Measurements from ENCODE around the gene NECTIN4.

GRCh38 chr1:161113915-161114314 lies 24.6 kb upstream of the NECTIN4 start:
- no peak for TF ChIP-seq ZNF772 (CRISPR knock-in tag; IDR thresholded peaks at IDR 0.05)
- no peak for TF ChIP-seq REXO4 (CRISPR knock-in tag; IDR thresholded peaks at IDR 0.05; ENCODE audit: borderline replicate concordance)
- no peak for TF ChIP-seq ZNF644 (CRISPR knock-in tag; IDR thresholded peaks at IDR 0.05; ENCODE audit: low read depth)
- no peak for TF ChIP-seq BCLAF1 (IDR thresholded peaks at IDR 0.05)
- no peak for TF ChIP-seq ZNF431 (CRISPR knock-in tag; IDR thresholded peaks at IDR 0.05; ENCODE audit: borderline replicate concordance, low read depth)

Data from HepG2 (cell line).